ENCODE measurements around the gene STX18. TPM values are rescaled to one million over a fixed set of nuclear protein-coding genes. Genes with fewer than 3 reads are reported as not detected.

STX18 gene
- total and polyA plus RNA-seq, 8 donors: 18.6 to 60.6 (median 51.9) TPM

GRCh38 chr4:4490816-4491215 lies 51.0 kb downstream of the STX18 start:
- no peak for DNase-seq
- Histone ChIP-seq H3K27me3 (no peaks in the 10 kb centered on the region), H3K4me3 (no peak overlapping the region), H3K4me1 (peaks cover 0 to 6% of the 10 kb centered on the region in 2 donors), H3K36me3 (no peaks in the 10 kb centered on the region), H3K9me3 (no peaks in the 10 kb centered on the region), H3K27ac (no peak overlapping the region)
- intact Hi-C loops (cut with DNase I): no loop called here
- no peak for ATAC-seq
- TF ChIP-seq CTCF (IDR thresholded peaks at IDR 0.05): no peak

- H3K36me3 ChIP-seq: no peaks in the 10 kb centered on the region
- no peak overlapping the region for H3K27ac ChIP-seq
- ATAC-seq (no peak), DNase-seq (no peak)
- no peak for TF ChIP-seq CTCF (IDR thresholded peaks at IDR 0.05)
- no peaks in the 10 kb centered on the region for H3K27me3 ChIP-seq
- H3K4me3 ChIP-seq: no peak overlapping the region
- peaks cover 0 to 6% of the 10 kb centered on the region in 2 donors for H3K4me1 ChIP-seq
- intact Hi-C loops (cut with DNase I): no loop called here
- H3K9me3 ChIP-seq: no peaks in the 10 kb centered on the region
These were observed 51.8 kb downstream of the STX18 start for GRCh38 chr4:4490041-4490440.

- peak; percentile 98 for ATAC-seq
- peak; percentile 75 to 88 for TF ChIP-seq CTCF (IDR thresholded peaks at IDR 0.05)
These were observed 53.1 kb downstream of the STX18 start for GRCh38 chr4:4488405-4489404.

GRCh38 chr4:4486969-4487368 lies 54.9 kb downstream of the STX18 start:
- Histone ChIP-seq H3K27ac (no peak overlapping the region), H3K36me3 (no peaks in the 10 kb centered on the region), H3K9me3 (no peaks in the 10 kb centered on the region), H3K4me1 (peaks cover 0 to 2% of the 10 kb centered on the region in 2 donors), H3K27me3 (no peaks in the 10 kb centered on the region), H3K4me3 (no peak overlapping the region)
- intact Hi-C loops (cut with DNase I): no loop called here
- no peak for TF ChIP-seq CTCF (IDR thresholded peaks at IDR 0.05)
- DNase-seq: no peak
- no peak for ATAC-seq

More at GRCh38 chr4:4488405-4489404, 53.1 kb downstream of the STX18 start:
- Histone ChIP-seq H3K27me3 (no peaks in the 10 kb centered on the region), H3K4me1 (peaks cover 0 to 6% of the 10 kb centered on the region in 2 donors), H3K36me3 (no peaks in the 10 kb centered on the region), H3K9me3 (no peaks in the 10 kb centered on the region), H3K4me3 (no peak overlapping the region), H3K27ac (no peak overlapping the region)
- peak in 3 of 4 donors; percentile 47 to 83 (median 63) for DNase-seq
- intact Hi-C loops (cut with DNase I): no loop called here

- Histone ChIP-seq H3K36me3 (no peaks in the 10 kb centered on the region), H3K4me1 (no peaks in the 10 kb centered on the region), H3K27me3 (no peaks in the 10 kb centered on the region), H3K9me3 (no peaks in the 10 kb centered on the region), H3K4me3 (no peak overlapping the region), H3K27ac (no peak overlapping the region)
- DNase-seq (no peak), ATAC-seq (no peak)
- TF ChIP-seq CTCF (IDR thresholded peaks at IDR 0.05): no peak
- intact Hi-C loops (cut with DNase I): no loop called here
These were observed 56.0 kb downstream of the STX18 start for GRCh38 chr4:4485806-4486205.
